Measurements from ENCODE around the gene XXYLT1. TPM values are rescaled to one million over a fixed set of nuclear protein-coding genes. Genes with fewer than 3 reads are reported as not detected.

XXYLT1 gene
- total RNA-seq, 1 donor, result 21.0 TPM

- TF ChIP-seq CTCF (IDR thresholded peaks at IDR 0.05; ENCODE audit: insufficient read depth, low read length), result no peak
- no peak for DNase-seq (ENCODE audit: low read depth)
- no peak overlapping the region for H3K4me3 ChIP-seq (ENCODE audit: low read depth, low read length)
These were observed 184.1 kb downstream of the XXYLT1 start for GRCh38 chr3:195086885-195087284.

DNA sequence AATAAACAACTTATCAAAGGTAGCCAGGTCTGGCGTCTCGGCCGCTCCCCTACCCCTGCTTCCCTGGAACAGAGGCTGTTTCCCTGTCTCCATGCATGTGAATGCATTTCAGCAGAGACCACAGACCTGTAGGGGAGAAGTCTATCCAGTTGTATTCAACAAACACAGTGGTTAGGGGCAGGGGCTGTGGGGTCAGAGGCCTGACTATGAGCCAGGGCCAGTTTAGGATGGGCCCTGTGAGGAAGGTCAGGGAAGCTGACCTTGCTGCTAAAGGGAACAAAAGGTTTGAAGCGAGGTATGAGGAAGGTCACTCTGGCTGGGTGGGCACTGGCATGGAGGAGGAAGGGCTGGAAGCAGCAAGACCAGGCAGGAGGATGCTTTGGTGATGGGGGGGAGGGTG lies 184.6 kb downstream of the XXYLT1 start:
- no peak overlapping the region for H3K4me3 ChIP-seq (ENCODE audit: low read depth, low read length)
- no peak for TF ChIP-seq CTCF (IDR thresholded peaks at IDR 0.05; ENCODE audit: insufficient read depth, low read length)
- no peak for DNase-seq (ENCODE audit: low read depth)

DNA sequence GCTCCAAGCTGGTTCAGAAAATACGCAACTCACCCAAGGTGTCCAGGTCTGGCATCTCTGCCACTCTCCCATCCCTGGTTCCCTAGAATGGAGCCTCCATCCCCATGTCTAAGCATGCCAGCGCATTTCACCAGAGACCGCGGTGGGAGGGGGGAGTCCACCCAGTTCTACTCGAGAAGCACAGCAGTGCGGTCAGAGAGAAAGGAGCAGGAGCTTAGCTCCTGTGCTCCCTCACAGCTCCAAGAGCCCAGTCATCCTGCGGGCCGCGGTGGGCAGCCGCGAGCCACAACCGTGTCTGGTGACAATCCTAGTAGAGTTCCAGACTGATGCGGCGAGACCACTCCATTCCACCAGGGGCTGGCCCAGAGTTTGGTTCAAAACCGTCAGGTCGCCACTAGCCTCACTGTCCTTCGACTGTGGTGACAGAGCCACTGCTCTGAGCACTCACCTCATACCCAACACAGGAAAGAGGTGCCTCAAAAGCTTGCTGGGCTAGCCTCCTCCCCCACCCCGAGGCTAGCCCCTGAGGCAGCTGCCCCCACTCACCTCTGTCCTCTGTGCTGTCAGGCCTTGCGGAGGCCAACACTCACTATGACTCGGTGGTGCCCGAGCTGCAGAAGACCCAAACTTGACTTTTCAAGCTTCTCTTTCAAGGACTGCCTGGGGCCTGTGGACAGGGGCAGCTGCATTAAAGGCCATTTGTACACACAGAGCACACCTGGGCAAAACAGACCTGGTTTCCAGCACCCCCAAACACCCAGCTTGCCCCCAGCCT lies 185.4 kb downstream of the XXYLT1 start:
- no peak for DNase-seq (ENCODE audit: low read depth)
- TF ChIP-seq CTCF (IDR thresholded peaks at IDR 0.05; ENCODE audit: insufficient read depth, low read length), result no peak
- no peak overlapping the region for H3K4me3 ChIP-seq (ENCODE audit: low read depth, low read length)

DNA sequence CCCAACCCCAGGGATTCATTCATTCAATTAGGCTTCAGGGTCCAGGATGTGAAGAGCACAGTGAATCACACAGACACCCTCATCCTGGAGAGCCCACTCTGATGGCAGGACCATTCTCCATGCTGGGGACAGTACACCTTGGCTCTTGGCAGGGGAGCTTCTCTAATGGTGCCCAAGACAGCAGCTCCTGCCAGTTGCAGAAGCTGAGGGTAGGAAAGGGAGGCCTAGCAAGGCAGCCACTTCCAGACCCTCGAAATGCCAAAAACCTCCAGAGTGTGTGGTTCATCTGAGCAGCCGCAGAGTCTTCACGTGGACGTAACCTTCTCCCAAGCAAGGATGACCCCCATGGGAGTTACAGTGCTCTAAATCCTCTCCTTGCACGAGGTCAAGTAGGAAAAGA lies 186.2 kb downstream of the XXYLT1 start:
- no peak for DNase-seq (ENCODE audit: low read depth)
- no peak overlapping the region for H3K4me3 ChIP-seq (ENCODE audit: low read depth, low read length)
- TF ChIP-seq CTCF (IDR thresholded peaks at IDR 0.05; ENCODE audit: insufficient read depth, low read length), result no peak

DNA sequence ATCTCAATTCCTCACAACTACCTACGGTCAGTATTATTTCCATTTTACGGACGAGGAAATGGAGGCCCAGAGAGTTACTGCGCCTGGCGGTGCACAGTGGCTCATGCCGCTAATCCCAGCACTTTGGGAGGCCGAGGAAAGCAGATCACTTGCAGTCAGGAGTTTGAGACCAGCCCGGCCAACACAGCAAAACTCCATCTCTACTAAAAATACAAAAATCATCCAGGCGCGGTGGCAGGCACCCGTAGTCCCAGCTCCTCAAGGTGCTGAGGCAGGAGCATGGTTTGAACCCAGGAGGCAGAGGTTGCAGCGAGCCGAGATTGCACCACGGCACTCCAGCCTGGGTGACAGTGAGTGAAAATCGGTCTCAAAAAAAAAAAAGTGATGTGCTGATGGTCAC lies 187.3 kb downstream of the XXYLT1 start:
- no peak for TF ChIP-seq CTCF (IDR thresholded peaks at IDR 0.05; ENCODE audit: insufficient read depth, low read length)
- DNase-seq (ENCODE audit: low read depth), result no peak
- no peak overlapping the region for H3K4me3 ChIP-seq (ENCODE audit: low read depth, low read length)

GRCh38 chr3:195082811-195083210 lies 188.1 kb downstream of the XXYLT1 start:
- H3K4me3 ChIP-seq (ENCODE audit: low read depth, low read length), result no peak overlapping the region
- DNase-seq (ENCODE audit: low read depth), result no peak
- no peak for TF ChIP-seq CTCF (IDR thresholded peaks at IDR 0.05; ENCODE audit: insufficient read depth, low read length)
